HG02763 (cell line): ENCODE measurements around the gene MTUS2.
"Not testable (repeated sequence)": the region's sequence is repeated elsewhere in the genome, so short reads cannot be mapped to it uniquely, and the experiment has no call there.

ENCODE experiments used
- ATAC-seq: cut with Tn5 transposase; IDR thresholded peaks from one replicate; pipeline ENCODE4 v1.9.1; 2021; ENCODE audit warnings: mild to moderate bottlenecking, moderate library complexity; ENCODE audit not compliant: unreplicated experiment

MTUS2 gene

GRCh38 chr13:29156136-29156535 lies 336.0 kb downstream of the MTUS2 start:
- ATAC-seq = no peak

- no peak for ATAC-seq
Measured at GRCh38 chr13:29159871-29160270, 339.7 kb downstream of the MTUS2 start.

- no peak for ATAC-seq
Measured at GRCh38 chr13:29160862-29161261, 340.7 kb downstream of the MTUS2 start.

GRCh38 chr13:29161676-29162075 lies 341.5 kb downstream of the MTUS2 start:
- ATAC-seq = no peak

GRCh38 chr13:29162638-29163235 lies 342.6 kb downstream of the MTUS2 start:
- ATAC-seq = no peak

GRCh38 chr13:29164116-29164515 lies 344.0 kb downstream of the MTUS2 start:
- no peak for ATAC-seq

GRCh38 chr13:29165216-29165615 lies 345.1 kb downstream of the MTUS2 start:
- no peak for ATAC-seq

- ATAC-seq = no peak
Measured at GRCh38 chr13:29165840-29166239, 345.7 kb downstream of the MTUS2 start.

GRCh38 chr13:29170436-29171082 lies 350.4 kb downstream of the MTUS2 start:
- ATAC-seq = no peak

- ATAC-seq = no peak
Measured at GRCh38 chr13:29171244-29171643, 351.1 kb downstream of the MTUS2 start.

- ATAC-seq = no peak
Measured at GRCh38 chr13:29174093-29174492, 354.0 kb downstream of the MTUS2 start.

- no peak for ATAC-seq
Measured at GRCh38 chr13:29175250-29175873, 355.2 kb downstream of the MTUS2 start.

GRCh38 chr13:29180055-29180454 lies 359.9 kb downstream of the MTUS2 start:
- ATAC-seq = no peak

- ATAC-seq = no peak
Measured at GRCh38 chr13:29182216-29182615, 362.1 kb downstream of the MTUS2 start.

- ATAC-seq = no peak
Measured at GRCh38 chr13:29185926-29186325, 365.8 kb downstream of the MTUS2 start.

GRCh38 chr13:29187584-29187983 lies 367.4 kb downstream of the MTUS2 start:
- ATAC-seq = no peak

GRCh38 chr13:29190298-29190697 lies 370.2 kb downstream of the MTUS2 start:
- ATAC-seq = no peak

GRCh38 chr13:29193083-29193482 lies 372.9 kb downstream of the MTUS2 start:
- no peak for ATAC-seq

- ATAC-seq = no peak
Measured at GRCh38 chr13:29195456-29195855, 375.3 kb downstream of the MTUS2 start.

GRCh38 chr13:29196409-29197074 lies 376.4 kb downstream of the MTUS2 start:
- peak; percentile 57 for ATAC-seq

GRCh38 chr13:29202753-29203152 lies 382.6 kb downstream of the MTUS2 start:
- ATAC-seq = not testable (repeated sequence)

- no peak for ATAC-seq
Measured at GRCh38 chr13:29204651-29205050, 384.5 kb downstream of the MTUS2 start.
